Right ventricle myocardium superior (tissue), 1 donor: ENCODE measurements around the gene IMMT. TPM values are rescaled to one million over a fixed set of nuclear protein-coding genes. Genes with fewer than 3 reads are reported as not detected.
"Not testable (repeated sequence)": the region's sequence is repeated elsewhere in the genome, so short reads cannot be mapped to it uniquely, and the experiment has no call there.

Experiments used
- ATAC-seq: fragments of 200-7000 bp; cut with Tn5 transposase; one replicate; pipeline ENCODE4 v1.9.1; 2020; ENCODE audit warnings: mild to moderate bottlenecking; ENCODE audit not compliant: poor library complexity
- DNase-seq: peaks from one replicate; pipeline ENCODE4 v3.0.0-alpha.2; 2020
- intact Hi-C: fragments of 100-400 bp; cut with DNase I; formaldehyde crosslinking; loops from one replicate; pipeline ENCODE4 v1.11.2; 2022
- total RNA-seq: library from RNA; stranded (reverse); fragmentation: NEBNext Ultra II Directional; extraction: Animal tissue kit (Norgen Biotek cat#: 25700); gene quantifications from one replicate; pipeline ENCODE4 v1.2.1, GENCODE V29; 2021
- donor health status: DM: no; HTN: yes; CAD: no; lungs with severe emphysema.

Gene IMMT
- total RNA-seq, 1 donor from 2014 or later, result 301 TPM

- intact Hi-C loops, result no loop called here
- no peak for ATAC-seq
- no peak for DNase-seq
These were observed 16.0 kb upstream of the IMMT start for GRCh38 chr2:86211033-86211795.

- ATAC-seq (no peak), DNase-seq (no peak)
- intact Hi-C loops, result no loop called here
These were observed 9.2 kb upstream of the IMMT start for GRCh38 chr2:86204458-86204857.

- intact Hi-C loops, result no loop called here
These were observed 8.4 kb upstream of the IMMT start for GRCh38 chr2:86203614-86204013.

GRCh38 chr2:86202702-86203101 is 7.4 kb upstream of the IMMT start:
- ATAC-seq (peak; percentile 36), DNase-seq (no peak)
- intact Hi-C loops, result no loop called here

More at GRCh38 chr2:86203614-86204013, 8.4 kb upstream of the IMMT start:
- no peak for DNase-seq
- ATAC-seq, result no peak

GRCh38 chr2:86202336-86202692 is 7.1 kb upstream of the IMMT start:
- DNase-seq (no peak), ATAC-seq (no peak)
- intact Hi-C loops, result no loop called here

- no peak for DNase-seq
- ATAC-seq, result no peak
- intact Hi-C loops, result no loop called here
These were observed 6.5 kb upstream of the IMMT start for GRCh38 chr2:86201671-86202335.

GRCh38 chr2:86200564-86200963 is 5.3 kb upstream of the IMMT start:
- intact Hi-C loops, DNase-seq, ATAC-seq: not testable (repeated sequence)

GRCh38 chr2:86199834-86200177 is 4.5 kb upstream of the IMMT start:
- intact Hi-C loops, result no loop called here
- no peak for ATAC-seq
- no peak for DNase-seq

- intact Hi-C loops, result no loop called here
- ATAC-seq, result no peak
- DNase-seq, result no peak
These were observed 636 bp upstream of the IMMT start for GRCh38 chr2:86195808-86196387.

GRCh38 chr2:86194751-86195054 is 559 bp downstream of the IMMT start:
- DNase-seq (peak; percentile 98), ATAC-seq (no peak)
- intact Hi-C loops, result no loop called here

- ATAC-seq, result no peak
- DNase-seq, result no peak
- intact Hi-C loops, result no loop called here
These were observed 1.2 kb downstream of the IMMT start for GRCh38 chr2:86193901-86194567.

GRCh38 chr2:86189782-86190416 is 5.4 kb downstream of the IMMT start:
- no peak for DNase-seq
- intact Hi-C loops, result no loop called here
- ATAC-seq, result no peak

- intact Hi-C loops, result no loop called here
- no peak for DNase-seq
These were observed 8.8 kb downstream of the IMMT start for GRCh38 chr2:86186431-86186830.

GRCh38 chr2:86185517-86186212 is 9.6 kb downstream of the IMMT start:
- DNase-seq, result no peak
- ATAC-seq, result no peak
- intact Hi-C loops, result no loop called here

More at GRCh38 chr2:86186431-86186830, 8.8 kb downstream of the IMMT start:
- no peak for ATAC-seq

- intact Hi-C loops, result no loop called here
- DNase-seq, result no peak
- ATAC-seq, result no peak
These were observed 18.7 kb downstream of the IMMT start for GRCh38 chr2:86176597-86176996.

- DNase-seq (no peak), ATAC-seq (peak; percentile 47)
- intact Hi-C loops, result no loop called here
These were observed 19.4 kb downstream of the IMMT start for GRCh38 chr2:86175828-86176227.

GRCh38 chr2:86174445-86174844 is 20.8 kb downstream of the IMMT start:
- DNase-seq (no peak), ATAC-seq (no peak)
- intact Hi-C loops, result no loop called here

GRCh38 chr2:86172610-86173009 is 22.7 kb downstream of the IMMT start:
- DNase-seq (no peak), ATAC-seq (no peak)
- intact Hi-C loops, result no loop called here

GRCh38 chr2:86171295-86171694 is 24.0 kb downstream of the IMMT start:
- no peak for ATAC-seq
- DNase-seq, result no peak
- intact Hi-C loops, result no loop called here
